Adrenal gland (tissue), 12 donors: Measurements from ENCODE around the gene HECTD3. TPM values are rescaled to one million over a fixed set of nuclear protein-coding genes. Genes with fewer than 3 reads are reported as not detected.
A peak's percentile ranks its signal among the peaks of the same experiment; 100 is the strongest.
"Not testable (repeated sequence)": the region's sequence is repeated elsewhere in the genome, so short reads cannot be mapped to it uniquely, and the experiment has no call there.

Experiments used
- DNase-seq, 7 donors: peaks; one replicate each; pipeline ENCODE4 v3.0.0-alpha.2; 2019 to 2020
- H3K27ac ChIP-seq, 5 donors: fragments of 200-600 bp; sonication (generic) in 4 of 5; 1 replicate in 3 of 5; 2 replicates in 2 of 5; pipeline versions ENCODE4 v1.5.1 to v1.8.0; 2016 to 2020; ENCODE audit warnings: mild to moderate bottlenecking in 1 of 5
- H3K27me3 ChIP-seq: fragments of 200-600 bp; 2 replicates; pipeline ENCODE4 v1.8.0; 2021
- H3K36me3 ChIP-seq, 2 donors: fragments of 200-600 bp; replicated peaks in 1 of 2; 1 replicate in 1 of 2; 2 replicates in 1 of 2; pipeline versions ENCODE4 v1.5.1 to v1.8.0; 2018 to 2022
- H3K4me1 ChIP-seq, 2 donors: fragments of 200-600 bp; replicated peaks in 1 of 2; 1 replicate in 1 of 2; 2 replicates in 1 of 2; pipeline versions ENCODE4 v1.5.1 to v1.8.0; 2018 to 2021
- H3K4me3 ChIP-seq, 4 donors: fragments of 200-600 bp; sonication (generic) in 3 of 4; one replicate each; pipeline ENCODE4 v1.5.1; 2016 to 2018
- H3K9me3 ChIP-seq, 3 donors: fragments of 200-600 bp; sonication (generic) in 1 of 3; replicated peaks in 1 of 3; 1 replicate in 2 of 3; 2 replicates in 1 of 3; pipeline versions ENCODE4 v1.5.1 to v1.8.0; 2016 to 2021
- CTCF ChIP-seq, 6 experiments: fragments of 450-650 bp in 4 of 6; fragments of 200-600 bp in 2 of 6; sonication (generic) in 1 of 6; IDR thresholded peaks; 1 replicate in 5 of 6; 2 replicates in 1 of 6; pipeline versions ENCODE4 v1.5.1 to v1.8.0; 2016 to 2021; ENCODE audit warnings: antibody characterized with exemption in 6 of 6, mild to moderate bottlenecking in 2 of 6, moderate library complexity in 1 of 6
- POLR2A ChIP-seq, 2 donors: fragments of 450-650 bp; IDR thresholded peaks; one replicate each; pipeline ENCODE4 v1.6.1; 2017; ENCODE audit warnings: antibody characterized with exemption in 2 of 2, mild to moderate bottlenecking in 2 of 2, moderate library complexity in 1 of 2
- WGBS, 4 donors: extraction: QIAGEN DNeasy Blood & Tissue Kit in 2 of 4; methylation state at CpG; one replicate each; pipeline versions ENCODE4 v1.1.5 to v1.1.7; 2013 to 2017; 5-methylcytosine and 5-hydroxymethylcytosine counted together
- intact Hi-C, 2 donors: fragments of 100-400 bp; cut with DNase I; formaldehyde crosslinking; loops; one replicate each; pipeline versions ENCODE4 v1.14.1 to v1.15.0; 2022 to 2023
- polyA plus RNA-seq, 3 donors: library from polyadenylated mRNA; stranded (reverse); fragments of 200-250 nt in 2 of 3; fragments of 350-450 nt in 1 of 3; fragmentation: Illumina TruSeq in 1 of 3; extraction: RNeasy Lipid Tissue Mini Kit (QIAGEN cat#74804) in 1 of 3; gene quantifications; one replicate each; pipeline ENCODE4 v1.2.3, GENCODE V29; 2013 to 2014
- total RNA-seq, 9 donors: library from RNA; depleted of rRNA in 4 of 9; stranded (reverse); fragments of >200 nt in 4 of 9; fragments of 120-200 nt in 1 of 9; fragmentation: NEBNext Ultra II Directional in 1 of 9; extraction: Animal tissue kit (Norgen Biotek cat#: 25700) in 1 of 9; gene quantifications; one replicate each; pipeline versions ENCODE4 v1.1.0 to v1.2.4, GENCODE V29; 2013 to 2023
- donor health status: healthy with polysubstance abuse.
- donor health status: Bipolar disorder and iron deficiency.
- donor health status: DM: yes; HTN: yes; CAD: no.
- donor health status: DM: no; HTN: no; CAD: no.
- donor health status: DM: no; HTN: no; CAD: no.
- donor health status: DM: yes; HTN: yes; CAD: no.

Gene HECTD3
- total and polyA plus RNA-seq, 12 donors, result 17.2 to 73.7 (median 50.8) TPM

- no peak for DNase-seq
- Histone ChIP-seq H3K4me1 (peaks cover 1 to 2% of the 10 kb centered on the region in 2 donors), H3K4me3 (no peak overlapping the region), H3K9me3 (no peaks in the 10 kb centered on the region), H3K27me3 (no peaks in the 10 kb centered on the region), H3K27ac (no peak overlapping the region), H3K36me3 (peaks cover 0 to 37% of the 10 kb centered on the region in 2 donors)
- intact Hi-C loops, result no loop called here
- TF ChIP-seq CTCF (IDR thresholded peaks at IDR 0.05), result no peak
- no peak for TF ChIP-seq POLR2A (IDR thresholded peaks at IDR 0.05)
- WGBS, 4 donors, result 82 to 97% (median 91%) methylated on average over 1 of the region's 1 CpG
These were observed 37.5 kb downstream of the HECTD3 start for GRCh38 chr1:44973645-44974044.

GRCh38 chr1:44970317-44970716 is 40.8 kb downstream of the HECTD3 start:
- TF ChIP-seq CTCF (IDR thresholded peaks at IDR 0.05) (no peak), POLR2A (IDR thresholded peaks at IDR 0.05) (no peak)

GRCh38 chr1:44964396-44964795 is 46.7 kb downstream of the HECTD3 start:
- DNase-seq, result no peak
- Histone ChIP-seq H3K27ac (no peak overlapping the region), H3K27me3 (no peaks in the 10 kb centered on the region), H3K4me1 (peaks cover 3 to 13% of the 10 kb centered on the region in 2 donors), H3K9me3 (no peaks in the 10 kb centered on the region), H3K36me3 (no peaks in the 10 kb centered on the region), H3K4me3 (no peak overlapping the region)
- intact Hi-C loops, result no loop called here
- WGBS, 4 donors, result 71 to 90% (median 87%) methylated on average over 1 of the region's 1 CpG
- no peak for TF ChIP-seq POLR2A (IDR thresholded peaks at IDR 0.05)
- TF ChIP-seq CTCF (IDR thresholded peaks at IDR 0.05), result no peak

More at GRCh38 chr1:44970317-44970716, 40.8 kb downstream of the HECTD3 start:
- Histone ChIP-seq H3K9me3 (no peaks in the 10 kb centered on the region), H3K4me1 (peaks cover 3 to 13% of the 10 kb centered on the region in 2 donors), H3K4me3 (no peak overlapping the region), H3K27ac (no peak overlapping the region), H3K27me3 (no peaks in the 10 kb centered on the region), H3K36me3 (peaks cover 0 to 8% of the 10 kb centered on the region in 2 donors)
- 65 to 72% (median 66%) methylated on average over 4 of the region's 4 CpGs for WGBS, 4 donors
- intact Hi-C loops, result no loop called here
- no peak for DNase-seq

GRCh38 chr1:44962729-44963128 is 48.4 kb downstream of the HECTD3 start:
- TF ChIP-seq POLR2A (IDR thresholded peaks at IDR 0.05) (no peak), CTCF (IDR thresholded peaks at IDR 0.05) (no peak)
- 95 to 98% (median 97%) methylated on average over 3 of the region's 3 CpGs for WGBS, 4 donors
- H3K27me3 ChIP-seq, result no peaks in the 10 kb centered on the region

GRCh38 chr1:44962022-44962421 is 49.1 kb downstream of the HECTD3 start:
- H3K27ac ChIP-seq, H3K4me3 ChIP-seq, DNase-seq, H3K9me3 ChIP-seq, H3K27me3 ChIP-seq, H3K36me3 ChIP-seq, H3K4me1 ChIP-seq, intact Hi-C loops: not testable (repeated sequence)
- WGBS, 4 donors, result 88 to 98% (median 97%) methylated on average over 4 of the region's 4 CpGs

More at GRCh38 chr1:44962729-44963128, 48.4 kb downstream of the HECTD3 start:
- Histone ChIP-seq H3K4me3 (no peak overlapping the region), H3K27ac (no peak overlapping the region), H3K36me3 (no peaks in the 10 kb centered on the region), H3K4me1 (peaks cover 0 to 2% of the 10 kb centered on the region in 2 donors), H3K9me3 (no peaks in the 10 kb centered on the region)
- no peak for DNase-seq
- intact Hi-C loops, result no loop called here

GRCh38 chr1:44957566-44957965 is 53.6 kb downstream of the HECTD3 start:
- 56 to 78% (median 64%) methylated on average over 3 of the region's 3 CpGs for WGBS, 4 donors
- peak in 5 of 7 donors; percentile 50 to 74 (median 58) for DNase-seq
- H3K27me3 ChIP-seq, H3K9me3 ChIP-seq, H3K4me1 ChIP-seq, H3K36me3 ChIP-seq, H3K4me3 ChIP-seq, intact Hi-C loops: not testable (repeated sequence)
- H3K27ac ChIP-seq, result peak overlapping the region in 2 of 5 donors; percentile 19 to 44

GRCh38 chr1:44956077-44956476 is 55.0 kb downstream of the HECTD3 start:
- intact Hi-C loops, H3K4me3 ChIP-seq, H3K27me3 ChIP-seq, DNase-seq, H3K9me3 ChIP-seq, H3K36me3 ChIP-seq, H3K4me1 ChIP-seq, H3K27ac ChIP-seq: not testable (repeated sequence)
- 94 to 100% (median 100%) methylated on average over 3 of the region's 3 CpGs for WGBS, 4 donors
